ENCODE measurements around the gene TBC1D14.
"Not testable (repeated sequence)": the region's sequence is repeated elsewhere in the genome, so short reads cannot be mapped to it uniquely, and the experiment has no call there.

TBC1D14 gene

DNA sequence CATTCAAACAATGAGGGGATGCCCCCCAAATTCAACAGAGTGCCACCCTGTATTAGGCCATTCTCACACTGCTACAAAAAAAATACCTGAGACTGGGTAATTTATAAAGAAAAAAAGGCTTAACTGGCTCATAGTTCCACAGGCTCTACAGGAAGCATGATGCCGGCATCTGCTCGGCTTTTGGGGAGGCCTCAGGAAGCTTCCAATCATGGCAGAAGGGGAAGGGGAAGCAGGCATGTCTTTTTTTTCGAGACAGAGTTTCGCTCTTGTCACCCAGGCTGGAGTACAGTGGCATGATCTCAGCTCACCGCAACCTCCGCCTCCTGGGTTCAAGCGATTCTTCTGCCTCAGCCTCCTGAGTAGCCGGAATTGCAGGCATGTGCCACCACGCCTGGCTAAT is 18.7 kb upstream of the TBC1D14 start:
- DNase-seq (ENCODE audit: low spot score), result not testable (repeated sequence)

DNA sequence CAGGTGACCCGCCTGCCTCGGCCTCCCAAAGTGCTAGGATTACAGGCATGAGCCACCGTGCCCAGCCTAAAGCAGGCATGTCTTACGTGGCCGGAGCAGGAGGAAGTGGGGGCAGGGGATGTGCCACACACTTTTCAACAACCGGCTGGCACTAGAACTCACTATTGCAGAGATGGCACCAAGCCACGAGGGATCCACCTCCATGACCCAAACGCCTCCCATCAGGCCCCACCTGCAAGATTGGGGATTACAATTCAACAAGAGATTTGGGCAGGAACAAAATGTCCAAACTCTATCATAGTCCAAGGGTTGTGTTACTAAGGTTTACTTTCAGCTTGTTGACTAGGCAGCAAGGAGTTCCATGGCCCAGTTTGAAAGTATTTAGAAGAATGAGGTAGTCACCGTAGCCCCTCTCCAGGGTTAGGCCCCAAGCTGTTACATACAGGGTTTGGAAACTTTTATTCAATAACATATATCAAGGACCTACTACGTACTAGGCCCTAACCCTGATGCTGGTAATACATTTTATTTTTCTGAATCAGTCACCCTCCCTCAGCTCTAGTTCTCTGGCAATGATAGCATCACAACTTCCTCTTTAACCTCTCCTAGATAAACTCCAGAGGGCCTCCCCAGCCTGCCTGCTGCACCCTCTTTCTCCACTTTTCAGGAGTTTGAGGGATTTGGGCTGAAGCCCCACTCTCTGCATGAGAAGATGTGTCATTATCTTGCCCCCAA is 18.0 kb upstream of the TBC1D14 start:
- no peak for DNase-seq (ENCODE audit: low spot score)

DNA sequence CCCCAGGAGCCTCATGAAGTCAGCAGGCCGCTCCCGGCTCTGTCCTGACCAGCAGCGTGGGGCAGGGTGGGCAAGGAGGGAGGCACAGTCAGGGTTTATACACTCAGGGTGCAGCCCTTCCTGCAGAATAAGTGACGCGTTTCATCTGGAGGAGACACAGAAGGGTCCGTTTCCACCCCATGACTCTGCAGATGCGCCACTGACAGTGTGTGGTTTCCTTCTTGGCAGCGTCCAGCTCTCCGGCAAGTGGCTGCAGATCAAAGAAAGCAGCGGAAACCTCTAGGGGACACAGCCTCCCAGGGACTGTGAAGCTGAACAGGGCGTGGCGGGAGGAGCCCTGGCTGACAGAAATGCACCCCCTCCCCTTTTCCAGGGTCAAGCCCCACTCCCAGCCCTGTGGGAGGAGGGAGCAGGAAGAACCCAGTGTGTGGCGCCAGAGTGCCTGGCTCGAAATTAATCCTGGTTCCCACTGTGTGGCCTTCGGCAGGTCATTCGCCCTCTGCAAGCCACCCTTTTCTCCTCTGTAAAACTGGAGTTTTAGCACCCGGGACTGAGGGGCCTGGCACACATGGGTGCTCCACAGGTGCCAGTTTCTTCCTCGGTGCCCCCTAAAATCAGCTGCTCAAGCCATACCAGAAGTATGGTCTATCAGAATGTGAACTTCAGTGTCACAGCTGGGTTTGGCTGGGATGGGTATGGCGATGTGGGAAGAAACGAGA is 17.3 kb upstream of the TBC1D14 start:
- no peak for DNase-seq (ENCODE audit: low spot score)

DNA sequence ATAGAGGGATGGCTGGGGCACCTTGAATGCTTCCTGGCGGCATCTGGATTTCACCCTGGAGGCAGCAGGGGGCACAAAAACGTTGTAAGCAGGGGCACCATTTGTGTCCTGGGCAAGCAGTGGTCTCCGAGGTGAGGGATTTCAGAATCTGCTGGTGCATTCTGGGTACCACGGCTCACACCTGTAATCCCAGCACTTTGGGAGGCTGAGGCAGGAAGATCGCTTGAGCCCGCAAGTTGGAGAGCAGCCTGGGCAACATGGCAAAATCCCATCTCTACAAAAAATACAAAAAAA is 16.8 kb upstream of the TBC1D14 start:
- no peak for DNase-seq (ENCODE audit: low spot score)

DNA sequence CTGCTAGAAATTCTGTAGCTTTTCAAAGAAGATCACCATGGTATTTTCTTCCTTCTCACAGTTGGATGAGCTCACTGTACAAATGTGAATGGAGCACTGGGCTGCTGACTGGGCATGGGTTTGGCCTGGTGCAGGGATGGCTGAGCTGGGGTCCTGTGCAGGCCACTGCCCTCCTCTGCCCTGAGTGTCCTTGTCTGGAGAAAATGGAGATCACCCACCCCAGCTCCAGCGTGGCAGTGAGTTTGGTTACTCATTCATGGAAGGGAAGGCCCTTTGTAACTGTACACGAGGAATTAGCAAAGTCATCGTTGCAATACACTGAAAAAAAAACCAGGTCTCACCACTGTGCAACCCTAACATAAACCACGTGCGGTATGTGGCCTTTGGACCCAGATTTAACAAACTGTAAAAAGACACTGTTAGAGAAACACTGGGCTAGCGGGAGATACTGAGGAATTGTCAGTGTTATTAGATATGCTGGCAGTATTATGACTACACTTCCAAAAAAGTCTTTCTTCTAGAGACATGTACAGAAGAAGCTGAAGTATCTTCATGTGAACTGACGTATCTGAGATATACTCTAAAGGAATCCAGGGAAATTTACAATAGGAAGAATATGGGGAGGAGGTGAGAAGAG is 16.1 kb upstream of the TBC1D14 start:
- DNase-seq (ENCODE audit: low spot score), result peak; percentile 94

DNA sequence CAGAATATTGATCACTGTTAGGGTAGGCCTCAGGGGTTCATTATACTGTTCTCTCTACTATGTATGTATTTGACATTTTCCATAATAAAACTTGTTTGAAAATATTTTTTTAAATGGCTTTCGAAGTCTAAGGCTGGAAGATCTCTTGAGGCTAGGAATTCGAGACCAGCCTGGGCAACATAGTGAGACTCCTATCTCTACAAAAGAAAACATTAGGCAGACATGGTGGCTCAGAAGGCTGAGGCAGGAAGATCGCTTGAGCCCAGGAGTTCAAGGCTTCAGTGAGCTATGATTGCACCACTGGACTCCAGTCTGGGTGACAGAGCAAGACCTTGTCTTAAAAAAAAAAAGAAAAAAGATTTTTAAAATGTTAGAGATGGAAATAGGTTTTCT is 15.5 kb upstream of the TBC1D14 start:
- no peak for DNase-seq (ENCODE audit: low spot score)

DNA sequence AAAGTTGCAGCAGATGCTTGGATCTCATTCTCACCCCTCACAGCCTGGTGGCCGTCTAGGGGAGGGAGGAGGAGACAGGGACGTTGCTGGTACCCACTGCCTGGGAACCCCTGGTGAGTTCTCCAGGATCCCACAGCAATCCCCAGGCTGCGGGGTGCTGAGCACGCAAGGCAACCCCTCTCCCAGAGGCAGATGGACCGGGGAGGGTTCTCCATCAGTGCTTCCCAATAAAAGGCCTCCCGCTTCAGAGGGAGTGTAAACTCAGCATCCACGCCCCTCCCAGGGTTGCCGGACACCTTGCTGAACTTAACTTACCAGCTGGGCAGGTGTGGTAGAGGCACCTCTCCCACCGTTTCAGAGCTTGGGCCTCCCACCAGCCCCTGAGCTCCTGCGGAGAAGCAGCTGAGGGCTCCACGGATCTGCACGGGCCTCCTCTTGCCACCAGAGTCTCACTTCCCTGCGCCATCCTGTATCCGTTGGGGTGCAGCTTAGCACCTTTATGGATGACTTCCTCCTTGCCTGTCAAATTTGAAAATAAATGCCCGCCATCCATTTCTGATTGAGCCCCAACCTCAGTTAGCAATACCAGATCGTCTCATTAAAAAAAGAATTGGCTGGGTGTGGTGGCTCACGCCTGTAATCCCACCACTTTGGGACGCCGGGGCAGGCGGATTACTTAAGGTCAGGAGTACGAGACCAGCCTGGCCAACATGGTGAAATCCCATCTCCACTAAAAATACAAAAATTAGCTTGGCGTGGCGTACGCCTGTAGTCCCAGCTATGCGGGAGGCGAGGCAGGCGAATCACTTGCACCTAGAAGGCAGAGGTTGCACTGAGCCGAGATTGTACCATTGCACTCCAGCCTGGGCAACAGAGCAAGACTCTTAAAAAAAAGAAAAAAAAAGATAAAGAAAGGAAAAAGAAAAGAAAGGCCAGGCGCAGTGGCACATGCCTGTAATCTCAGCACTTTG is 14.8 kb upstream of the TBC1D14 start:
- no peak for DNase-seq (ENCODE audit: low spot score)

DNA sequence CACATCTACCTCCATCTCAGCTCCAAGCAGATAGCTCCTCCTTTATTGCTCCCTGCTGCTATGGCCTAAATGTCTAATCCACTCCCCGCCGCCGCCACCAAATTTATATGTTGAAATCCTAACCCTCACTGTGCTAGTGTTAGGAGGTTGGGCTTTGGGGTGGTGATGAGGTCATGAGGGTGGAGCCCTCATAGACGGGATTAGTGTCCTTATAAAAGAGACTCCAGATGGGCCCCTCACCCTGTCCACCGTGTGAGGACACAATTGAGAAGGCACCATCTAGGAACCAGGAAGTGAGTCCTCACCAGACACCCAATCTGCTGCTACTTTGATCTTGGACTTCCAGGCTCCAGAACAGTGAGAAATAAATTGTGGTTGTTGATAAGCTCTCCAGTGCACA is 13.6 kb upstream of the TBC1D14 start:
- no peak for DNase-seq (ENCODE audit: low spot score)

DNA sequence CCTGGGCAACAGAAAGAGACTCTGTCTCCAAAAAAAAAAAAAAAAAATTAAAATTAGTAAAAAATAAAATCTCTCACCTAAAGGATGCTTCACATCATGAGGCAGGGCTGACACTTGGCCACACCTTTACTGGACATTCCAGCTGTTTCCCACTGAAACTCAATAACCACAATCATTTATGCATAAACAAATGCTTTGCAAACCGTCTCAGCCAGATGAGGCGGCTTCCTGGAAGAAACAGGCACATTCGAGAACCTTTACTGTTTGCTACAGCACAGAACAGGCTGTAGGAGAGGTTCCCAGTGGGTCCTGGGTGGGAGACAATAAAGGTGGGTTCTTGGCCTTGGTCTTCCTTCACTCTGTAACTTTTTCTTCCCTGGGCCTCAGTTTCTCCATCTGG is 10.9 kb upstream of the TBC1D14 start:
- no peak for DNase-seq (ENCODE audit: low spot score)

DNA sequence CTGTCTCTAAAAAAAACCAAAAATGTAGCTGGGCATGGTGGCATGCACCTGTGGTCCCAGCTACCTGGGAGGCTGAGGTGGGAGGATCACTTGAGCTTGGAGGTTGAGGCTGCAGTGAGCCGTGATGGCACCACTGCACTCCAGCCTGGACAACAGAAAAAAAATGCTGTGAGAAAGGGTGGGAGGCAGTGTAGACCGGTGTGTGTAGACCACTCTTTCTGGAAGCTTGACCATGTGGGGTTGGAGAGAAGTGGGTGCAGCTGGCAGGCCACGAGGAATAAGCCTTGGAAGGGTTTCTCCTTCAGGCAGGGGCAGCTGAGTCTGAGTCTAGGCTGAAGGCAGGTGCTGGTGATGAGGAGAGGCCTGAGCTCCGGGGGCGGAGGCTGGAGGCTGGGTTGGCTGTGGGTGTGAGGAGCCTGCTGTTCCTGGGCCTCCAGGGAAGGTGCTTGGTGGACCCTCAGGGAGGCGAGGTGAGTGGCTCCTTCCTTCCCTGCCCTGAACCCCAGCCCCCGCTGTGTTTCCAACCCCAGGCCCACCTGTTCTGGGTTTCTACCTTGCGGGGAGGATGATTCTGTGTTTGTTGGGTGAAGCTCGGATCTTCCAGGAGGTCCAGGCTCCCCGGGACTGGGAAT is 9.3 kb upstream of the TBC1D14 start:
- no peak for DNase-seq (ENCODE audit: low spot score)

DNA sequence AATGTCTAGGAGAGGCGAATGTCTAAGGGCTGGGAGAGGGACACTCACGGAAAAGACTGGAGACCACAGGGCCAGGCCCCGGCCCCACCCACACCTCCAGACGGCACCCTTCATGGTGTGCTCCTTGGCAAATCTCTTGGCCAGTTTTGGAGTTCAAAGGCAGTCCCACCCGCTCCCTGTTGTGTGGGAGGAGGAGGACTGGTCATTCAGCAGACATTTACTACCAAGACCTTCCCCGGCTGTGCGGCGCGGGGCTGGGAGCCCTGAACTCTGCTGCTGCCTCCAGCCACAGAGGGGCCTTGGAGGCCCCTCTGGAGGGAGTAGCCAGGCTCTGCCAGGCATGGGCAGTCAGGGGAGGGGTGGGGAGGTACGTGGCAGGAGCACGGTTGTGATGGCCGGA is 8.7 kb upstream of the TBC1D14 start:
- DNase-seq (ENCODE audit: low spot score), result no peak

DNA sequence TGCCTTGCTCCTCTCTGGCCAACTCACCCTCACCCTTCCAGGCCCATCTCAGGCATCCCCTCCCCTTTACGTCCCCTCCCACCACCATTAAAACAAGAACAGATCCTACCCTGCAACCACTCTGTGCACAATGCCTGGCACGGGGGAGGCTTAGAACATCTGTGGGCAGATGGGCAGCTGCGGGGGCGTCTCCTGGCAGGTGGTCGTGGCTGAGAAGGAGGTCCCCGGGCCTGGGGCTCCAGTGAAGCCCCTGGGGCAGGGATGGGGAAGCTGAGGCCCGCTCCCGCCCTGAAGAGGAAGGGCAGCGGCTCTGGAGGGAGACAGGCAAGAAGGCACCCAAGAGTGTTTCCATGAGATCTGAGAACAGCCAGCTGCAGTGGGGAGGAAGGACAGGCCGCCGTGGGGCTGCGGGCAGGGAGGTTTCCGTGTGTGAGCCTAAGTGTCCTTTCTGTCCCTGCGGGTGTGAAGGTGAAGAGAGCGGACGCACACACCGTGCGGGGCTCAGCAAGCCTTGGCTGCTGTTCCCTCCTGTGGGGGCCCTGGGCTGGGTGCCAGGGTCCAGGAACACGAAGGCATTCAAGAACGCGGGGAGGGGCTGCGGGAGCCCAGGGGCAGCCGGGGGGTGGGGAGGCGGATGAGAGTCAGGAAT is 7.8 kb upstream of the TBC1D14 start:
- DNase-seq (ENCODE audit: low spot score), result no peak

DNA sequence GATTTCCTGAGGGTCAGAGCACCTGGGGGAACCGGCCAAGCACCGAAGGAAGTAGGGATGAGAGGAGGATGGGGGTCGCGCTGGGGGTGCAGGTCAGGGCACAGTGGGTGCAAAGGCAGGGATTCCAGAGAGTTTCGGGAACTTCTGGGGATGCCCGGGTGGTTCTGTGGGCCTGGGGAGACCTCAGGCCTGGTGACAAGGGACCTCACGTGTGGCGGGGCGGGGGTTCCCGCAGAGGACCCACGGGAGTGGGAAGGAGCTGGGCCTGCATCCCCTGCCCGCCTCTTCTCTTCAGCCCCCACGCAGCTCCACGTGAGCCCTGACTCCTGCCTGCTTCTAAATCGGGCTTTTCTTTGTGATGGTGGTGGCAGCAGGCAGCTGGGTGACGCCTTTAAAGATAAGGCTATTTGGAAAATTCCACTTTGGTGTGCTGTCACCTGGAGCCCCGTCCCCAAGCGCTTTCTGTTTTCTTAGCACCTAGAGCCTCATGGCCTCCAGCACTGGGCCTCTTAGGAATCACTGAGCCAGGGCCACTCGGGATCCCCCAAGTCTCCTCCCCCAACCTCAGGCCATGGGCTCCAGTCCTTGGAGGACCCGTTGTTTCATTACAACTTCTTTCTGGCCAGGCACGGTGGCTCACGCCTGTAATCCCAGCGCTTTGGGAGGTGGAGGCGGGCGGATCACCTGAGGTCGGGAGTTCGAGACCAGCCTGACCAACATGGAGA is 7.1 kb upstream of the TBC1D14 start:
- peak; percentile 79 for DNase-seq (ENCODE audit: low spot score)

DNA sequence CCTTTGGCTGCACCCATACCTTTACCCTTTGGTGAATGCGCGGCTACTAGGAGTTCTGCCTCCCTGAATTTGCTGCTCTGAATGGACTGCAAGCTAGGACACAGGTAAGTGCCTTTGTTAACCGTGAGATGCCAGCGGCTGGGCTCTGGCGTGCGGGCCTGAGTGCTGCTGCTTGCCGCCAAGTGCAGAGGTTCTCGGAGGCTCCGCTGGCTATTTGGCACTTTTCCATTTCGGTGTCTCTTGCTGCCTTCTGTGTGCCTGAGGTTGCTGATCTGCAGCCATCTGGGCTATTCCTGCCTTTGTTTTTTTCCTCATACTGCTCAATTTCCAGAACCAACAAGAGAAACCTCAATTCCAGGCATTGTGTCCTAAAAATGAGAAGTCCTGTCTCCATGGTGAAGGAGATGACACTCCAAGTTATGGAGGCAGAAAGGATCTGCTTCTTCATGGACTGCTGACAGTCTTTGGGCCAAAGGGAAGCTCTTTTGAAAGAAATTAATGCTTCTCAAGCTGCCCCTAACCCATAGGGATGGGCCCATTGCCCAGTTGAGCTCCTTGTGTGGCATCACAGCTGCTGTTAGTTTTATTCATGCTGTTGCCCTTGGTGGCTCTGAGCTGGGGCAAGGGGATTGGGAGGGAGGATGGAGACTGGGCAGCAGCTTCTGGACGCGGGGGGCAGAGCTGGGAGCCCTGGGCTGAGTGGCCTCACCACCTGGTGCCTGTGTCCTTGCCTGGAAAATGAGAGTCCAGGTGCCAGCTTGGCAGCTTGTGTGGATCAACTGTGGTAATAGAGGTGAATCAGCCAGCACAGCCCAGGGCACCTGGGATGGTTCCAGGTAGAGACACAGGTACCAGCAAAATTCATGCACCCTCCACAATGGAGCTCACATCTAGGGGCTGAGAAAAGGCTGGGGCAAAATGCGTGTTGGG is 3.8 kb upstream of the TBC1D14 start:
- DNase-seq (ENCODE audit: low spot score), result no peak

DNA sequence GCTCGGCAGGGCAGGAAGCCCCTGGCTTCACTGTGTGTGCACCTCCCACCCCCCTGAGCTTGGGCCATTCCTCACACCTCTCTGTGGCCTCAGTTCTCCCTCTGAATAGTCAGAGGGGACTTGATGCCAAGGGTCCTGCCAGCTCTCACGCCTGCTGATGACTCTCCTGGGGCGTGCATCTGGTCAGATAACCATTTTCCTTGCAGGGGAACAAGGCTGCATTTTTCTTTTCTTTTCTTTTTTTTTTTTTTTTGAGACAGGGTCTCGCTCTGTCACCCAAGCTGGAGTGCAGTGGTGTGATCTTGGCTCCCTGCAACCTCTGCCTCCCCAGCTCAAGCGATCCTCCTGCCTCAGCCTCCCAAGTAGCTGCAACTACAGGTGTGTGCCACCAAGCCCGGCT is 3.1 kb upstream of the TBC1D14 start:
- DNase-seq (ENCODE audit: low spot score), result not testable (repeated sequence)

DNA sequence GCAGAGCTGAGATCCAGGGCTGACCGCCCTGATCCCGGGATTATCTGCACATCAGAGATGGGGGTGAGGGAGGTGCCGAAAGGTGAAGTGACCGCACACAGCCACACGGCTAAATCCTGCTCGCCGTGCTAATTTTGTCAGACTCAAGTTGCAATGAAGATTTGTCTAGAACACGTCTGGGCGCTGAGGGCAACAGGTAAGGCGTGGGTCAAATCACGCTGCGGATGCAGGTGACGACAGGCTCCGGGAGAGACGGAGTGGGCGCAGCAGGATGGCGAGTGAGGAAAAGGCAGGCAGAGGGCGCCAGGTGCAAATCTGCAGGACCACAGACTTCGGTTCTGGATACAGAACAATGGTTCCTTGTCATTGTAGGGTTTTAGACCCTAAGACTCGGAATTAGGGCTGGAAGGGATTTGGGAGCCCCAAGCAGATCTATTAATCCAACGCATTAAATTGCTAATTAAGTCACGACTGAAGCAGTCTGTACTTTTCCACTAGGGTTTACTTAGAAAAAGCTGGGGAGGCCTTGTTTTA is 1.9 kb upstream of the TBC1D14 start:
- DNase-seq (ENCODE audit: low spot score), result peak; percentile 80

DNA sequence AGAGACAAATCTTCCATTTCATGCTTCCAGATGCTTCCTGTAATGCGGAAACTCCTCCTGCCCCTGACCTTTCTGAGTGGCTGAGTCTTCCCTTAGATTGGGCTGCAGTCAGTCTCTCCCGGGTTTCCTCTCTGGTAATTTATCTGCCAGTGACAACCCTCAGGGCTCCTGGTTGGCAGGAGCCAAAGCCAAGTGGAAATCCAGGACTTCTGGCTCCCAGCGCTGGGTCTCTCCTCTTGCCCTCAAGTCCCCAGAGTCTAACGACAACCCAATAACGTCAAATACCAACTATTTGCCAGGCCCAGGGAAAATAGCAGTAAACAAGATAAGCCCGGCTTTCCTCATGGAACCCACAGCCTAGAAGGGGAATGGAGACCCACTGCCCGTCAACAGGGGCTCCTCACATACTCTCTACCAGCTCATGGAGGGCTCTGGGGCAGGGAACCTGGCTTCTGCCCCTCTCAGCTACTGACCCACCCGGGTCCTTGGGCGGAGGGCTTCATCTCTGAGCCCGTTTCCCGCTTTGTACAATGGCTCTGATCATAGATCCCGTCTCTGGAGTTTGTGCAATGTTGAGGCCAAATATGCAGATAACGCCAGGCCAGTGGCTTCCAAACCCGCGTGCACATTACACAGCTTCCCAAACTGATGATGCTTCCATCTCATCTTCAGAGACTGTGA is 1.1 kb upstream of the TBC1D14 start:
- DNase-seq (ENCODE audit: low spot score), result peak; percentile 73

DNA sequence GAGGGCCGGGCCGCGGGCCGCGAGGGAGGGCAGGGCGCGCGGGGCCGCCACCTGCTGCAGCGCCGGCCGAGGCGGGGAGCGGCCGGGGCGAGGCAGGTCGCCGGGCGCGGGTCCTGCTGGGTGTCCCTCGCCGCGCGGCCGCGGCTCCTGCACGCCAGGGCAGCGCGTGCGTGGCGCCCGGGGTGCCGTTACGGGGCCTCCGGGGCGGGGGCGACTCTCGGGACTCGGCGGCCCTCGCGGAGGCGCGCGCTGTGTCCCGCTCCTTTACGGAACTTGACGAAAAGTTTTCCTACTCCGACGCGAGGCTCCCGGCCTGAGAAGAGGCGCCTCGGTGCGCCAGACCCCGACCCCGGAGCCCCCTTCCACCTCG is 329 bp downstream of the TBC1D14 start:
- DNase-seq (ENCODE audit: low spot score), result no peak
